HEK293T (cell line): ENCODE results near the gene MSH3.

Experiments
- CTCF ChIA-PET: fragments of 350-600 bp; formaldehyde crosslinking; extraction: SDS; loops from one replicate; lab custom pipeline; 2021; ENCODE audit warnings: antibody characterized with exemption, inconsistent platforms; lab: Yijun Ruan, JAX
- POLR2A ChIA-PET: fragments of 350-600 bp; formaldehyde crosslinking; extraction: SDS; loops from one replicate; lab custom pipeline; 2020; ENCODE audit warnings: antibody characterized with exemption, inconsistent platforms; lab: Yijun Ruan, JAX
- DNase-seq: peaks from one replicate; pipeline ENCODE4 v3.0.0; 2012; ENCODE audit warnings: mixed read lengths; ENCODE audit errors: extremely low spot score
- ARNT ChIP-seq: fragments of 450-650 bp; IDR thresholded peaks from 2 replicates; pipeline ENCODE4 v1.6.1; 2017; ENCODE audit warnings: mild to moderate bottlenecking
- BHLHE40 ChIP-seq: fragments of 450-650 bp; IDR thresholded peaks from 2 replicates; pipeline ENCODE4 v1.6.1; 2016; ENCODE audit warnings: mild to moderate bottlenecking, moderate library complexity, borderline replicate concordance
- CTBP1 ChIP-seq: fragments of 450-650 bp; IDR thresholded peaks from 2 replicates; pipeline ENCODE4 v1.6.1; 2016; ENCODE audit warnings: borderline replicate concordance
- ELF4 ChIP-seq: fragments of 450-650 bp; IDR thresholded peaks from 2 replicates; pipeline ENCODE4 v1.6.1; 2017; ENCODE audit warnings: antibody characterized with exemption
- FOXA1 ChIP-seq: fragments of 450-650 bp; IDR thresholded peaks from 2 replicates; pipeline ENCODE4 v1.6.1; 2016; ENCODE audit warnings: mild to moderate bottlenecking
- FOXK2 ChIP-seq: fragments of 450-650 bp; IDR thresholded peaks from 2 replicates; pipeline ENCODE4 v1.6.1; 2016; ENCODE audit warnings: mild to moderate bottlenecking
- FOXM1 ChIP-seq: fragments of 450-650 bp; IDR thresholded peaks from 2 replicates; pipeline ENCODE4 v1.6.1; 2017; ENCODE audit warnings: mild to moderate bottlenecking, borderline replicate concordance
- HDGF ChIP-seq: fragments of 450-650 bp; IDR thresholded peaks from 2 replicates; pipeline ENCODE4 v1.6.1; 2017; ENCODE audit warnings: antibody characterized with exemption, borderline replicate concordance
- L3MBTL2 ChIP-seq: fragments of 450-650 bp; conservative IDR thresholded peaks from 2 replicates; pipeline ENCODE4 v1.6.1; 2016; ENCODE audit warnings: mild to moderate bottlenecking
- LEF1 ChIP-seq: fragments of 450-650 bp; IDR thresholded peaks from 2 replicates; pipeline ENCODE4 v1.6.1; 2017; ENCODE audit warnings: mild to moderate bottlenecking, borderline replicate concordance
- NFRKB ChIP-seq: fragments of 450-650 bp; IDR thresholded peaks from 2 replicates; pipeline ENCODE4 v1.6.1; 2016; ENCODE audit warnings: mild to moderate bottlenecking, moderate library complexity
- PKNOX1 ChIP-seq: fragments of 450-650 bp; IDR thresholded peaks from 2 replicates; pipeline ENCODE4 v1.6.1; 2016
- SP1 ChIP-seq: fragments of 450-650 bp; IDR thresholded peaks from 2 replicates; pipeline ENCODE4 v1.6.1; 2017
- SUZ12 ChIP-seq: fragments of 450-650 bp; IDR thresholded peaks from 2 replicates; pipeline ENCODE4 v1.6.1; 2016; ENCODE audit warnings: mild to moderate bottlenecking
- TARDBP ChIP-seq: fragments of 450-650 bp; IDR thresholded peaks from 2 replicates; pipeline ENCODE4 v1.6.1; 2016
- ZNF384 ChIP-seq: fragments of 450-650 bp; IDR thresholded peaks from 2 replicates; pipeline ENCODE4 v1.6.1; 2016

MSH3 gene

GRCh38 chr5:80618438-80618837, 36.0 kb upstream of the MSH3 start:
- no peak for TF ChIP-seq HDGF
- TF ChIP-seq ARNT, result no peak
- no peak for TF ChIP-seq FOXK2
- no peak for TF ChIP-seq NFRKB
- TF ChIP-seq PKNOX1, result no peak
- no peak for TF ChIP-seq ZNF384
- no peak for TF ChIP-seq FOXM1
- no peak for TF ChIP-seq SP1
- no peak for TF ChIP-seq L3MBTL2
- no peak for TF ChIP-seq FOXA1
- TF ChIP-seq BHLHE40, result no peak
- ChIA-PET CTCF (no interaction called here), POLR2A (no interaction called here)
- DNase-seq, result no peak

GRCh38 chr5:80619086-80619485, 35.4 kb upstream of the MSH3 start:
- CTCF ChIA-PET, result no interaction called here
- TF ChIP-seq HDGF, result no peak
- TF ChIP-seq ZNF384, result no peak
- TF ChIP-seq NFRKB, result no peak
- TF ChIP-seq SP1, result no peak
- no peak for TF ChIP-seq FOXM1
- no peak for TF ChIP-seq TARDBP
- TF ChIP-seq BHLHE40, result no peak
- TF ChIP-seq ARNT, result no peak
- no peak for TF ChIP-seq SUZ12
- TF ChIP-seq CTBP1, result no peak
- no peak for TF ChIP-seq FOXA1
- no peak for TF ChIP-seq LEF1
- no peak for TF ChIP-seq ELF4
- no peak for DNase-seq
- POLR2A ChIA-PET, result no interaction called here

- ChIA-PET CTCF (no interaction called here), POLR2A (no interaction called here)
- TF ChIP-seq FOXA1, result no peak
- TF ChIP-seq TARDBP, result no peak
- no peak for TF ChIP-seq L3MBTL2
- no peak for TF ChIP-seq CTBP1
- no peak for TF ChIP-seq SUZ12
- TF ChIP-seq ELF4, result no peak
- TF ChIP-seq PKNOX1, result no peak
- TF ChIP-seq HDGF, result no peak
- no peak for TF ChIP-seq ARNT
- no peak for TF ChIP-seq ZNF384
- no peak for TF ChIP-seq SP1
- TF ChIP-seq BHLHE40, result no peak
- no peak for TF ChIP-seq FOXK2
- no peak for TF ChIP-seq LEF1
- no peak for TF ChIP-seq FOXM1
- no peak for TF ChIP-seq NFRKB
- no peak for DNase-seq
These were observed 34.2 kb upstream of the MSH3 start for GRCh38 chr5:80620211-80620610.

- POLR2A ChIA-PET, result no interaction called here
- no peak for TF ChIP-seq FOXA1
- TF ChIP-seq ARNT, result no peak
- TF ChIP-seq TARDBP, result no peak
- no peak for TF ChIP-seq ELF4
- TF ChIP-seq L3MBTL2, result no peak
- no peak for TF ChIP-seq SUZ12
- no peak for TF ChIP-seq BHLHE40
- no peak for TF ChIP-seq LEF1
- TF ChIP-seq NFRKB, result no peak
- no peak for TF ChIP-seq HDGF
- no peak for TF ChIP-seq PKNOX1
- no peak for TF ChIP-seq ZNF384
- no peak for TF ChIP-seq SP1
- no peak for TF ChIP-seq CTBP1
- no peak for TF ChIP-seq FOXM1
- no peak for TF ChIP-seq FOXK2
- CTCF ChIA-PET, result interaction anchor here (0.6 to 0.7 kb wide), 2 partner anchors 371 to 1624 kb away, joined by 3 read pairs; no protein-coding TSS in a partner anchor
- DNase-seq, result no peak
These were observed 31.7 kb upstream of the MSH3 start for GRCh38 chr5:80622756-80623155.

GRCh38 chr5:80623999-80624398, 30.5 kb upstream of the MSH3 start:
- no peak for DNase-seq
- TF ChIP-seq CTBP1 (no peak), L3MBTL2 (no peak)
- CTCF ChIA-PET, result interaction anchor here (0.6 kb wide), 1 partner anchor 42 kb away, joined by 3 read pairs; no protein-coding TSS in a partner anchor
- POLR2A ChIA-PET, result interaction anchor here (1.0 kb wide), 1 partner anchor 216 kb away, joined by 3 read pairs; the partner anchor contains the start of gene ZFYVE16

DNA sequence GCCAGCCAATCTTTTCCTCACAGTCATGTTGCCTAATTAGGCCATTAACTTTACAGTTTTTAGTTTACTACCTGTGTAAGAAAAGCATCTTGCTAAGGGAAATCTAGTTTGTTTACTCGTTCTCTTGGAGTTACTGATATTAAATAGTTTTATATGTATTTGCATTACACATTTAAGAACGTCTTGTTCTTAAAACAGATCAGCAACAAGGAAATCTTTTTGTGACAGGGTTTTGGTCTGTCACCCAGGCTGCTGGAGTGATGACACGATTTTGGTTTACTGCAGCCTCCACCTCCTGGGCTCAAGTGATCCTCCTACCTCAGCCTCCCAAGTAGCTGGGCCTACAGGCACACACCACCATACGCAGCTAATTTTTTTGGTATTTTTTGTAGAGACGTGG, 29.2 kb upstream of the MSH3 start:
- DNase-seq, result no peak
- POLR2A ChIA-PET, result no interaction called here
- TF ChIP-seq SP1, result no peak
- CTCF ChIA-PET, result no interaction called here

DNA sequence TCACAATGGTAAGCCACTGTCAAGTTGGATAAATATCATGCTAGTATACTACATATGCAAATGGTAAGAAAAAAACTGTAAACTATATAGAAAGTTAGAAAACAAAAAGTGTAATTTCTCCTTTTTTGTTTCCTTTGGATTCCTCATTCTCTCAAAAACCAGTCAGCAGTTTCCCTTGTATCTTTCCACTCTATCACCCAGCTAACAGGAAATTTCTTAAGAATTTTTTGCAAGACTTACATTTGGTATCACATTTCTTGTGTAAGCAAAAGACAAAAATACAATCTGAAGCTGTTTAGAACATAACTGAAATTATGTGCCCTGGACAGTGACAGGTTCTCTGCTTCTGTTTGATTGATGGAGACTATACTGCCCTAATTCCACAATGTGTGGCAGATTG, 25.2 kb upstream of the MSH3 start:
- ChIA-PET POLR2A (no interaction called here), CTCF (no interaction called here)
- no peak for DNase-seq
- no peak for TF ChIP-seq TARDBP
- TF ChIP-seq ARNT, result no peak
- no peak for TF ChIP-seq SUZ12
- TF ChIP-seq LEF1, result no peak
- TF ChIP-seq ELF4, result no peak
- TF ChIP-seq FOXM1, result no peak
- TF ChIP-seq NFRKB, result no peak
- TF ChIP-seq SP1, result no peak
- no peak for TF ChIP-seq HDGF
- no peak for TF ChIP-seq PKNOX1
- no peak for TF ChIP-seq ZNF384
- TF ChIP-seq CTBP1, result no peak
- no peak for TF ChIP-seq BHLHE40
- TF ChIP-seq L3MBTL2, result no peak
